ENCODE results near the gene MAFF. TPM values are rescaled to one million over a fixed set of nuclear protein-coding genes. Genes with fewer than 3 reads are reported as not detected.

Gene MAFF
- total RNA-seq, 1 experiment from 2014 or later, result 26.0 TPM

DNA sequence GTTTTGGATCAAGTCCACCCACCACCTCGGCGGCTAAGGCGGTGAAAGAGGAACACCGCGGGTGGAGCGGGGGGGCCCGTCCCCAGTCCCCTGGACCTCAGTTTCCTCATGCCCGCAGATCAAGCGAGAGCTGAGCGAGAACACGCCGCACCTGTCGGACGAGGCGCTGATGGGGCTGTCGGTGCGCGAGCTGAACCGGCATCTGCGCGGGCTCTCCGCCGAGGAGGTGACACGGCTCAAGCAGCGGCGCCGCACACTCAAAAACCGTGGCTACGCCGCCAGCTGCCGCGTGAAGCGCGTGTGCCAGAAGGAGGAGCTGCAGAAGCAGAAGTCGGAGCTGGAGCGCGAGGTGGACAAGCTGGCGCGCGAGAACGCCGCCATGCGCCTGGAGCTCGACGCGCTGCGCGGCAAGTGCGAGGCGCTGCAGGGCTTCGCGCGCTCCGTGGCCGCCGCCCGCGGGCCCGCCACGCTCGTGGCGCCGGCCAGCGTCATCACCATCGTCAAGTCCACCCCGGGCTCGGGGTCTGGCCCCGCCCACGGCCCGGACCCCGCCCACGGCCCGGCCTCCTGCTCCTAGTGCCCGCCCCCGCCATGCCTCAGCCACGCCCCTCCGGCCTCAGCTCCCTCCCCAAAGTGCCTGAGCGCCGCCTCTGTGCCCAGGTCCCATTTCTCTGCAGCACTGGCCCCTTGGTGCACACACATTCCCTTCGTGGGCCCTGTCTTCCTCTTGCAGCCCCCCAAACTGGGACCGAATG, 12.7 kb downstream of the MAFF start:
- no peak overlapping the region for H3K4me2 ChIP-seq (ENCODE audit: low read length)
- DNase-seq (ENCODE audit: low read depth, low spot score) (no peak), ATAC-seq (peak; percentile 66)
- TF ChIP-seq JUND (IDR thresholded peaks at IDR 0.05) (no peak), SRF (IDR thresholded peaks at IDR 0.05; ENCODE audit: low read depth) (no peak), EGR1 (IDR thresholded peaks at IDR 0.05; ENCODE audit: low read depth) (no peak), POLR2A (IDR thresholded peaks at IDR 0.05; ENCODE audit: borderline replicate concordance, extremely low read depth, insufficient read depth, insufficient read length) (no peak), RAD21 (IDR thresholded peaks at IDR 0.05; ENCODE audit: low read depth) (no peak), YY1 (IDR thresholded peaks at IDR 0.05; ENCODE audit: extremely low read depth, insufficient replicate concordance, low read depth, low read length) (no peak), ZNF274 (IDR thresholded peaks at IDR 0.05; ENCODE audit: low read depth, low read length) (no peak), EZH2 (IDR thresholded peaks at IDR 0.05) (no peak), CEBPB (IDR thresholded peaks at IDR 0.05; ENCODE audit: low read depth) (no peak), CBX3 (IDR thresholded peaks at IDR 0.05; ENCODE audit: low read depth) (no peak), SP1 (IDR thresholded peaks at IDR 0.05; ENCODE audit: low read depth) (no peak)
- TF ChIP-seq, protein P1, sequence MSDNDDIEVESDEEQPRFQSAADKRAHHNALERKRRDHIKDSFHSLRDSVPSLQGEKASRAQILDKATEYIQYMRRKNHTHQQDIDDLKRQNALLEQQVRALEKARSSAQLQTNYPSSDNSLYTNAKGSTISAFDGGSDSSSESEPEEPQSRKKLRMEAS (IDR thresholded peaks at IDR 0.05), result no peak
- TF ChIP-seq, protein P2, sequence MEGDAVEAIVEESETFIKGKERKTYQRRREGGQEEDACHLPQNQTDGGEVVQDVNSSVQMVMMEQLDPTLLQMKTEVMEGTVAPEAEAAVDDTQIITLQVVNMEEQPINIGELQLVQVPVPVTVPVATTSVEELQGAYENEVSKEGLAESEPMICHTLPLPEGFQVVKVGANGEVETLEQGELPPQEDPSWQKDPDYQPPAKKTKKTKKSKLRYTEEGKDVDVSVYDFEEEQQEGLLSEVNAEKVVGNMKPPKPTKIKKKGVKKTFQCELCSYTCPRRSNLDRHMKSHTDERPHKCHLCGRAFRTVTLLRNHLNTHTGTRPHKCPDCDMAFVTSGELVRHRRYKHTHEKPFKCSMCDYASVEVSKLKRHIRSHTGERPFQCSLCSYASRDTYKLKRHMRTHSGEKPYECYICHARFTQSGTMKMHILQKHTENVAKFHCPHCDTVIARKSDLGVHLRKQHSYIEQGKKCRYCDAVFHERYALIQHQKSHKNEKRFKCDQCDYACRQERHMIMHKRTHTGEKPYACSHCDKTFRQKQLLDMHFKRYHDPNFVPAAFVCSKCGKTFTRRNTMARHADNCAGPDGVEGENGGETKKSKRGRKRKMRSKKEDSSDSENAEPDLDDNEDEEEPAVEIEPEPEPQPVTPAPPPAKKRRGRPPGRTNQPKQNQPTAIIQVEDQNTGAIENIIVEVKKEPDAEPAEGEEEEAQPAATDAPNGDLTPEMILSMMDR (IDR thresholded peaks at IDR 0.05 in 2 of 3, conservative IDR thresholded peaks at IDR 0.05 in 1 of 3; ENCODE audit: borderline replicate concordance in 1 of 3, insufficient read depth in 1 of 3, low read depth in 2 of 3, low read length in 2 of 3), result no peak
- TF ChIP-seq, protein P3, sequence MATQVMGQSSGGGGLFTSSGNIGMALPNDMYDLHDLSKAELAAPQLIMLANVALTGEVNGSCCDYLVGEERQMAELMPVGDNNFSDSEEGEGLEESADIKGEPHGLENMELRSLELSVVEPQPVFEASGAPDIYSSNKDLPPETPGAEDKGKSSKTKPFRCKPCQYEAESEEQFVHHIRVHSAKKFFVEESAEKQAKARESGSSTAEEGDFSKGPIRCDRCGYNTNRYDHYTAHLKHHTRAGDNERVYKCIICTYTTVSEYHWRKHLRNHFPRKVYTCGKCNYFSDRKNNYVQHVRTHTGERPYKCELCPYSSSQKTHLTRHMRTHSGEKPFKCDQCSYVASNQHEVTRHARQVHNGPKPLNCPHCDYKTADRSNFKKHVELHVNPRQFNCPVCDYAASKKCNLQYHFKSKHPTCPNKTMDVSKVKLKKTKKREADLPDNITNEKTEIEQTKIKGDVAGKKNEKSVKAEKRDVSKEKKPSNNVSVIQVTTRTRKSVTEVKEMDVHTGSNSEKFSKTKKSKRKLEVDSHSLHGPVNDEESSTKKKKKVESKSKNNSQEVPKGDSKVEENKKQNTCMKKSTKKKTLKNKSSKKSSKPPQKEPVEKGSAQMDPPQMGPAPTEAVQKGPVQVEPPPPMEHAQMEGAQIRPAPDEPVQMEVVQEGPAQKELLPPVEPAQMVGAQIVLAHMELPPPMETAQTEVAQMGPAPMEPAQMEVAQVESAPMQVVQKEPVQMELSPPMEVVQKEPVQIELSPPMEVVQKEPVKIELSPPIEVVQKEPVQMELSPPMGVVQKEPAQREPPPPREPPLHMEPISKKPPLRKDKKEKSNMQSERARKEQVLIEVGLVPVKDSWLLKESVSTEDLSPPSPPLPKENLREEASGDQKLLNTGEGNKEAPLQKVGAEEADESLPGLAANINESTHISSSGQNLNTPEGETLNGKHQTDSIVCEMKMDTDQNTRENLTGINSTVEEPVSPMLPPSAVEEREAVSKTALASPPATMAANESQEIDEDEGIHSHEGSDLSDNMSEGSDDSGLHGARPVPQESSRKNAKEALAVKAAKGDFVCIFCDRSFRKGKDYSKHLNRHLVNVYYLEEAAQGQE (IDR thresholded peaks at IDR 0.05; ENCODE audit: low read depth), result no peak
- TF ChIP-seq, protein P4, sequence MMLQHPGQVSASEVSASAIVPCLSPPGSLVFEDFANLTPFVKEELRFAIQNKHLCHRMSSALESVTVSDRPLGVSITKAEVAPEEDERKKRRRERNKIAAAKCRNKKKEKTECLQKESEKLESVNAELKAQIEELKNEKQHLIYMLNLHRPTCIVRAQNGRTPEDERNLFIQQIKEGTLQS (IDR thresholded peaks at IDR 0.05), result no peak
- H3K4me3 ChIP-seq (replicated peaks in 1 of 2; ENCODE audit: low read depth in 1 of 2, low read length in 2 of 2), result no peak overlapping the region
- H4K20me1 ChIP-seq (ENCODE audit: insufficient read depth), result no peaks in the 10 kb centered on the region
- H3K27me3 ChIP-seq (ENCODE audit: insufficient read depth, low read length), result no peaks in the 10 kb centered on the region
- H3K9ac ChIP-seq (ENCODE audit: low read length), result no peak overlapping the region
- ChIA-PET CTCF (no interaction called here), POLR2A (interaction anchor here (1.3 kb wide), 1 partner anchor 13 kb away, joined by 4 read pairs; the partner anchor contains the start of gene MAFF), RAD21 (ENCODE audit: low non-redundant PET in 1 of 2, low total read pairs in 2 of 2, uncharacterized antibody in 2 of 2, unreplicated experiment in 2 of 2) (interaction anchor here in 1 of 2 experiments (0.6 to 1.3 kb wide), 2 partner anchors 22 to 116 kb away, joined by 3 read pairs; no protein-coding TSS in a partner anchor)
- no peaks in the 10 kb centered on the region for H3K9me2 ChIP-seq (ENCODE audit: insufficient read depth)
- intact Hi-C loops (cut with micrococcal nuclease), result loop anchor here (5.0 kb wide), 1 partner anchor 103 kb away; the partner anchor contains the start of gene CSNK1E
- H3K9me3 ChIP-seq (ENCODE audit: control insufficient read depth in 1 of 2, insufficient read depth in 1 of 2, low read depth in 1 of 2, low read length in 2 of 2), result no peaks in the 10 kb centered on the region
- peaks cover 0 to 13% of the 10 kb centered on the region in 2 experiments; a peak in 2 of 4 replicates for H3K36me3 ChIP-seq (ENCODE audit: control insufficient read depth in 1 of 2, insufficient read depth in 2 of 2, low read length in 2 of 2)
- H3K4me1 ChIP-seq (ENCODE audit: control insufficient read depth in 1 of 2, insufficient read depth in 2 of 2, low read length in 2 of 2), result peaks cover 22 to 50% of the 10 kb centered on the region in 2 experiments
- BruUV-seq (replicated peaks), result no TSS peak
- no peak overlapping the region for H2AFZ ChIP-seq (ENCODE audit: low read depth, low read length, poor library complexity, severe bottlenecking)
- H3K79me2 ChIP-seq (ENCODE audit: insufficient read depth, low read length), result peaks cover 37% of the 10 kb centered on the region
- no peak overlapping the region; the same call in 1 of the 2 replicates for H3K27ac ChIP-seq (ENCODE audit: low read depth, low read length)
